Measurements from ENCODE around the gene C17orf100. TPM values are rescaled to one million over a fixed set of nuclear protein-coding genes. Genes with fewer than 3 reads are reported as not detected.

Gene C17orf100
- total and polyA plus RNA-seq, 4 donors = 0.56 to 33.2 (median 2.7) TPM

GRCh38 chr17:6695565-6695964 is 44.0 kb downstream of the C17orf100 start:
- Histone ChIP-seq H3K36me3 (ENCODE audit: control insufficient read depth in 4 of 4, insufficient read depth in 3 of 4, low read depth in 1 of 4, low read length in 3 of 4) (peaks cover 8 to 69% (median 59%) of the 10 kb centered on the region in 4 donors), H3K27ac (ENCODE audit: low read depth in 1 of 2, low read length in 2 of 2) (no peak overlapping the region), H3K9ac (ENCODE audit: low read depth in 1 of 2, low read length in 2 of 2) (no peak overlapping the region), H3K9me3 (ENCODE audit: control insufficient read depth in 4 of 4, low read length in 3 of 4) (no peaks in the 10 kb centered on the region), H3K4me1 (ENCODE audit: control insufficient read depth in 4 of 4, insufficient read depth in 4 of 4, low read length in 3 of 4) (peaks cover 6 to 29% (median 19%) of the 10 kb centered on the region in 4 donors), H3K4me3 (ENCODE audit: low read depth in 1 of 3, low read length in 3 of 3) (no peak overlapping the region), H3K27me3 (ENCODE audit: control insufficient read depth in 4 of 4, insufficient read depth in 4 of 4, low read length in 3 of 4) (no peaks in the 10 kb centered on the region)
- DNase-seq (ENCODE audit: low spot score) = no peak
- WGBS = 86% methylated on average over 13 of the region's 13 CpGs
- TF ChIP-seq MAX (IDR thresholded peaks at IDR 0.05) (no peak), FOXA1 (IDR thresholded peaks at IDR 0.05) (no peak), EGR1 (IDR thresholded peaks at IDR 0.05; ENCODE audit: low read depth in 2 of 2) (no peak), REST (IDR thresholded peaks at IDR 0.05) (no peak)

GRCh38 chr17:6696906-6697305 is 45.3 kb downstream of the C17orf100 start:
- peaks cover 7 to 56% (median 46%) of the 10 kb centered on the region in 4 donors for H3K36me3 ChIP-seq (ENCODE audit: control insufficient read depth in 4 of 4, insufficient read depth in 3 of 4, low read depth in 1 of 4, low read length in 3 of 4)
- no peak overlapping the region for H3K27ac ChIP-seq (ENCODE audit: low read depth in 1 of 2, low read length in 2 of 2)
- no peak overlapping the region for H3K4me3 ChIP-seq (ENCODE audit: low read depth in 1 of 3, low read length in 3 of 3)
- WGBS = 83% methylated on average over 5 of the region's 5 CpGs
- H3K4me1 ChIP-seq (ENCODE audit: control insufficient read depth in 4 of 4, insufficient read depth in 4 of 4, low read length in 3 of 4) = peaks cover 17 to 40% (median 30%) of the 10 kb centered on the region in 4 donors
- no peak overlapping the region for H3K9ac ChIP-seq (ENCODE audit: low read depth in 1 of 2, low read length in 2 of 2)
- H3K27me3 ChIP-seq (ENCODE audit: control insufficient read depth in 4 of 4, insufficient read depth in 4 of 4, low read length in 3 of 4) = no peaks in the 10 kb centered on the region
- H3K9me3 ChIP-seq (ENCODE audit: control insufficient read depth in 4 of 4, low read length in 3 of 4) = no peaks in the 10 kb centered on the region
- TF ChIP-seq CTCF (IDR thresholded peaks at IDR 0.05; ENCODE audit: low read depth, low read length, missing input control) = no peak
- TF ChIP-seq FOXA1 (IDR thresholded peaks at IDR 0.05) = no peak
- no peak for TF ChIP-seq HNF4G (IDR thresholded peaks at IDR 0.05)
- DNase-seq (ENCODE audit: low spot score) = no peak

- H3K27ac ChIP-seq (ENCODE audit: low read depth in 1 of 2, low read length in 2 of 2) = peak overlapping the region in 1 of 2 donors; percentile 13
- WGBS = 86% methylated on average over 11 of the region's 11 CpGs
- H3K4me1 ChIP-seq (ENCODE audit: control insufficient read depth in 4 of 4, insufficient read depth in 4 of 4, low read length in 3 of 4) = peaks cover 24 to 48% (median 40%) of the 10 kb centered on the region in 4 donors
- H3K27me3 ChIP-seq (ENCODE audit: control insufficient read depth in 4 of 4, insufficient read depth in 4 of 4, low read length in 3 of 4) = no peaks in the 10 kb centered on the region
- no peak for TF ChIP-seq FOXA1 (IDR thresholded peaks at IDR 0.05)
- no peak for TF ChIP-seq RAD21 (IDR thresholded peaks at IDR 0.05)
- no peak for TF ChIP-seq ZBTB33 (IDR thresholded peaks at IDR 0.05)
- no peak for TF ChIP-seq HNF4G (IDR thresholded peaks at IDR 0.05)
- TF ChIP-seq REST (IDR thresholded peaks at IDR 0.05) = no peak
- TF ChIP-seq YY1 (IDR thresholded peaks at IDR 0.05) = no peak
- TF ChIP-seq TAF1 (conservative IDR thresholded peaks at IDR 0.05) = no peak
- no peak for TF ChIP-seq NR2F2 (IDR thresholded peaks at IDR 0.05)
- no peak for TF ChIP-seq RXRA (IDR thresholded peaks at IDR 0.05)
- TF ChIP-seq MAX (IDR thresholded peaks at IDR 0.05) = no peak
- no peak for TF ChIP-seq HNF4A (conservative IDR thresholded peaks at IDR 0.05)
- TF ChIP-seq SP1 (IDR thresholded peaks at IDR 0.05) = no peak
- no peak for TF ChIP-seq GABPA (IDR thresholded peaks at IDR 0.05 in 1 of 2, conservative IDR thresholded peaks at IDR 0.05 in 1 of 2)
- TF ChIP-seq JUND (IDR thresholded peaks at IDR 0.05) = no peak
- no peak for TF ChIP-seq EGR1 (IDR thresholded peaks at IDR 0.05; ENCODE audit: low read depth in 2 of 2)
- no peak overlapping the region for H3K9ac ChIP-seq (ENCODE audit: low read depth in 1 of 2, low read length in 2 of 2)
- H3K4me3 ChIP-seq (ENCODE audit: low read depth in 1 of 3, low read length in 3 of 3) = no peak overlapping the region
- DNase-seq (ENCODE audit: low spot score) = no peak
- H3K36me3 ChIP-seq (ENCODE audit: control insufficient read depth in 4 of 4, insufficient read depth in 3 of 4, low read depth in 1 of 4, low read length in 3 of 4) = peaks cover 7 to 45% (median 36%) of the 10 kb centered on the region in 4 donors
- H3K9me3 ChIP-seq (ENCODE audit: control insufficient read depth in 4 of 4, low read length in 3 of 4) = no peaks in the 10 kb centered on the region
Observed at GRCh38 chr17:6698004-6698403, 46.4 kb downstream of the C17orf100 start.
